CMK (cell line): ENCODE results near the gene NPC1L1.

Experiments
- DNase-seq: peaks from one replicate; pipeline ENCODE4 v3.0.0-alpha.2; 2010; ENCODE audit warnings: low read depth

NPC1L1 gene

GRCh38 chr7:44537442-44537841 is 3.7 kb downstream of the NPC1L1 start:
- no peak for DNase-seq

DNA sequence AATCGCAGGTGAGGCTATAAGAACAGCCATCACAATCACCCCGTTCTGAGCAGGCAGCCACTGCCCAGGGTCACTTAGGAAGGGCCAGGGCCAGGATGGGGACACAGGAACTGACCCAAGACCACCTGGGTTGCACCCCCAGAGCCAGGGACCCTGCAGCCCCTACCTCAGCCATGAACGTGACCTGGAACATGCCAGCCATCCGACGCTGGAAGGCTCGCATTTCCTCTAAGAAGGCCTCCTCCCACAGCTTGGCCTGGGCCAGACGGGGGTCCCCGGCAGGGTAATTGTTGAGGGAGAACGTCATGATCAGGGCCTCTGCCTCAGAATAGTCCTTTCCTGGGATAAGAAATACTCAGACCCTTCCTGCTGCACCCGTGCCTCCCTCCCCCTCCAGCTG is 5.0 kb downstream of the NPC1L1 start:
- no peak for DNase-seq

GRCh38 chr7:44535348-44536064 is 5.6 kb downstream of the NPC1L1 start:
- no peak for DNase-seq

DNA sequence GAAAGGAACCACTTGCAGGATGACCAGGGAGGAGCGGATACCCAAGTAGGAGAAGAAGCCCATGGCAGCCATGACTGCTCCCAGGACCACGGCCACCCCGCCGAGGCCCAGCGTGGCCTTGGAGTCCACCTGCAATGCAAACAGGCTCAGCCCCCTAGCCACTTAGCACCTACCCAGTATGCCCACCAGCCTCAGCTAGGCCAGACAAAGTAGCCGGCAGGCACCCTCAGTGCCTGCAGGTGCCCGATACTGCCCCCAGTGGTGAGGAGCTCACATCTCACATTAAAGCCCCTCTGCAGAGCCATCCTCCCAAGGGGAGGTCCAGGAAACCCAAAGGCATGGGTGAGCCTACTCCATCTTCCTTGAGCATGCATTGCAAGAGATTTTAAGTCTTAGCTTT is 6.6 kb downstream of the NPC1L1 start:
- peak; percentile 29 for DNase-seq

DNA sequence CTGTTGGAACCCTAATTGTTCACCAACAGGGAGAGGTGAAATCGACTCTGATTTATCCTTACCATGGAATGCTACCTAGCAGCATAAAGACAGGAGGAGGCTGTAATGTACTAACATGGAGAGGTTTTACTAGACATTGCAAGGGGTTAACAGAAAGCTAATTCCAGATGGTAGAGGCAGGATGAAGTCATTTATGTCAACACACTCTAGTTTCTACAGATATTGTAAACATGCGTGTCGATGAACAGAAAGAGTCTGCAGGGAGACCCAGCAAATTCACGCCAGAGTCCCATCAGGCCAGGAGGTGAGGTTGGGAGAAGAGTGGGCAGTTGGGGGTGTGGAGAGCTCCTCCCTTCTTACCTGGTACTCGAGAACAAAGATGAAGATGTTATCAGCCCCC is 7.0 kb downstream of the NPC1L1 start:
- no peak for DNase-seq

GRCh38 chr7:44533301-44534055 is 7.7 kb downstream of the NPC1L1 start:
- no peak for DNase-seq

DNA sequence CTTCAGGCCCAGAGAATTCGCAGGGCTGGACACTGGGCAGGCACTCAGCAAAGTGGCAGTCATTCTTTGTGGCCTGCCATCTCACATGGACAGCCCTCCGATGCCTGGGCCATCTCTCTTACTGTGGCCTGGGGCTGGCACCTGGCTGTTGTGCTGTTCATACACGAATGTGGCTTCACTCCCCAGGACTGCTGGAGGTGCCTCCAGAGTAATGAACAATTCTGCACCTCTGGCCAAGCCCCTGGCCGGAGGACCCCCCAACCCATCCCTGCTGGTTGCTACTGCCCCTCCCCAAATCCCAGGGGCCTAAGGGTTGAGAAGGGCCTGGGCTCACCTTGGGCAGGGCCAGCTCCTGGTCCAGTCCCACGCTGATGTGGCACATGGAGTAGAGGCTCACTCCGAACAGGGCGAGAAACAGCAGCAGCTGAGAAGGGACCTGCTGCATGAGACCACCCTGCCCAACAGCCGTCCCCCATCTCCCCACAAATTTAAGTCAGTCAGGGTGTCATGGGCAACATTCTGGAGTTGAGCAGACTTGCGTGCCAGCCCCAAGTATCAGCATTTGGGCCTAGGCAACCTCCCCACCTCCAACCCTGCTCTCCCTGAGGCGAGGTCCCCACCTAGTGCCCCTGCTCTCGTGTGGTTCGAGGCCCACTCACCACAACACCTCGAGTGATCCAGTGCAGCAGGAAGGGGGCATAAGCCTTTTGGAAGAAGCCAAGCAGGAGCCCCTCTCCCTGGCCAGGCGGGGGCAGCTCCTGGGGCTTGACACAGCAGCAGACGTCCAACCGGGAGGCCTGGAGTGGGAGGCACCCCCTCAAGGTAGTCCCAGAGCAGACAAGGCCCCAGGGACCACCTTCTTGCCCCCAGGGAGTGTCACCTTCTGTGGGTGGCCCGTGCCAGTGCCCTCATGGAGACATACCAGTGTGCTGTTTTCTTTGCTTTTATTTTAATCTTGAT is 9.4 kb downstream of the NPC1L1 start:
- no peak for DNase-seq

- no peak for DNase-seq
Observed at GRCh38 chr7:44530990-44531389, 10.1 kb downstream of the NPC1L1 start.

GRCh38 chr7:44524811-44525388 is 16.2 kb downstream of the NPC1L1 start:
- no peak for DNase-seq

- DNase-seq: no peak
Observed at GRCh38 chr7:44522315-44522714, 18.8 kb downstream of the NPC1L1 start.

DNA sequence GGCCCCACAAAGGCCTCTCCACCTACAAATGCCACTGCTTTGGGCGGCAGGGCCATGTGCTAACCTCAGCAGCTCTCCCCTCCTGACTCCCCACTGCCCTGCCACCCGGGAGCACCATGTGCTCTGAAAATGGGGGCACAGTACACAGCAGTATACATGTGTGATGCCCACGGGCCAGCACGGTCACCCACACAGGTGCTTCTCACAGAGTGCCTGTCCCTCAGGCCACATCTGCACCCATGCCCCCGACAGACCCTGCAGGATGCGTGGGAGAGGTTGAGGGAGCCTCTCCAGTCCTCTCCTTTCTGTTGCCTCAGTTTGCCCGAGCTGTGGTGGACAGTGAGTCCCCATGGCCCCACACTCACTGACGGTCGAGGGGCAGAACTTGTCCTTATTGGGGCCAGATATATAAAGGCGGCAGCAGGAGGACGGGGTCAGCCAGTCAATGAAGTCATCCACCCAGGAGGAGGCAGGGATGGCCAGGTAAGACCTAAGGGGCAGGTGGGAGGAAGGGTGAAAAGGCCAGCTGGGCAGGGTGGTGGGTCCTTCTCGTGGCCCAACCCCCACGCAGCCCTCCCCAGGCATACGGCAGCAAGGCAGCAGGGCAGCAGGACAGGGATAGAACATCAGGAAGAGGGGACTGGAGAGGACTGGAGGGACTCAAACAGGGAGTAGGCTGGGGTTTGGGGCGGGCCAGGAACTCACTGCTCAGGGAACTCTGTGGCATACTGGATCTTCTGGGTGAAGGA is 19.6 kb downstream of the NPC1L1 start:
- DNase-seq: no peak

- DNase-seq: no peak
Observed at GRCh38 chr7:44520574-44520973, 20.6 kb downstream of the NPC1L1 start.

- DNase-seq: no peak
Observed at GRCh38 chr7:44519546-44519945, 21.6 kb downstream of the NPC1L1 start.

DNA sequence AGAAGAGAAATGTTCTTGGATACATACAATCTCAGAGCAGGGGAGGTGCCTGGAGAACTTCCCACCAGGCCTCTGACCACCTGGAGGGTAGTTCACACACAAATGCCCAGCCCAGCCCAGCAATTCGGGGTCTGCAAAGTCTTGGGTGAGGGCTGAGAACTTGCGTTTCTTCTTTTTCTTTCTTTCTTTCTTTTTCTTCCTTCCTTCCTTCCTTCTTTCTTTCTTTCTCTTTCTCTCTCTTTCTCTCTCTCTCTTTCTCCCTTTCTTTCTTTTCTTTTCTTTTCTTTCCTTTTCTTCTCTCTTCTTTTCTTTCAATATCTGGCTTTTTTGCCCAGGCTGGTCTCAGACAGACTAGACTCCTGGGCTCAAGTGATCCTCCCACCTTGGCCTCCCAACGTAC is 22.4 kb downstream of the NPC1L1 start:
- DNase-seq: no peak

GRCh38 chr7:44517175-44517574 is 24.0 kb downstream of the NPC1L1 start:
- no peak for DNase-seq

- no peak for DNase-seq
Observed at GRCh38 chr7:44515590-44516268, 25.4 kb downstream of the NPC1L1 start.

DNA sequence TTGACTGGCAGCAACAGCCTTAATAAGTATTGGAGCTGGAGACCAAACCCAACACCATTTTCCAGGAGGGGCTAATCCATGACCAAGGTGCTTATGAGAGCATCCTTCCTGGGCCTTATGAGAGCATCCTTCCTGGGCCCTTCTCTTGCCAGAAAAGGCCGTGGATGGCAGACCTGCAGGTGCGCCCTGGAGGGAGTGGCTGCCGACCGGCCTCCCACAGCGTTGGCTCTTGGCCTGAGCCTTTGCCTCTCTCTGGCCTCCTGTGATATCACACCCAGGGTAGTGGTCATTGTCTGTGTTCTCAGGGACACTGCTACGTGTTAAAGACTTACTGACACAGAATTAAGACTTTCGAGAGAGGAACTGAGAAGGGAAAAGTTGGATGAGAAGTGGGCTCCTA is 28.4 kb downstream of the NPC1L1 start:
- no peak for DNase-seq

DNA sequence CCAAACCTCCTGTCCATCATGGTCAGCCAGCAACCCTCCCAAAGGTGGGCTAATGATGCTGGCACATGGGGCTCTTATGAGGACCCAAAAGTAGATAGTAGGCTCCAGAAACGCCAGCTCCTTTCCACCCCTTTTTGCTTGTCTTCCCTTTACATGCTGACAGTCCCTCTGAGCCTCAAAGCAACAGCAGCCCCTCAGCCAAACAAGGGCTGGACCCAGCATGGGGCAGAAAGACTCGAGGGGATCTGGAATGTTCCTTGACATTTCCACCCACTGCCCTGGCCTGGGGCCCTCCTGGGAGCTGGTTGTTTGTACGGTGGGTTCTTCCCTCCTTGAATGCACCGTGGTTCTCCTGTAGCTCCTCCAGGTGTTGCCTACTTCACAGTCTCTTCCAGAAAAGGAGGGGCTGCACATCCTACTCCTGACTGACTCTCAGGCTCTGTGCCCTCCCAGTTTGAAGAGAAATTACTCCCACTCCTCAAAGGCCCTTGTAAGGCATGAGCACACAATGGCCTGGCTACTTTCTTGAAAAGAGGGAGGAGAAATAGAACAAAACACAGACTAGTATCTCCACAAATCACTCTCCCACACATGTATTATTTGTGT is 29.2 kb downstream of the NPC1L1 start:
- no peak for DNase-seq

DNA sequence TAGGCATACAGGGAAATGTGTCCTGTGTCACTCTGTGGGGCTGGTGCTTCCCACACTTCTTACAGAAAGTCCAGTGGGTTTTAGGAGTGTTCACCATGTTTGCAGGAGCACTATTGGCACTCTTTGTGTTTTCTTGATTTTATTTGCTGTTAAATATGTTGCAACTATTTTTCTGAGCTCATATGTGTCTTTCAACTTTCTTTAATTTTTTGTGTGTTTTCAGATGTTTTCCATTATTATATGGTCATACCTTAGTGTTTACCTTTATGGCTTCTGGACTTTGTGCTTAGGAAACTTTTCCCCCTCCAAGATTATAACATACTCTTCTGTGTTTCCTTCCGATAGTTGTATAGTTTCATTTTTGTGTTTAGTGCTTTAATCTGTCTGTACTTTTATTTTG is 29.9 kb downstream of the NPC1L1 start:
- DNase-seq: no peak

DNA sequence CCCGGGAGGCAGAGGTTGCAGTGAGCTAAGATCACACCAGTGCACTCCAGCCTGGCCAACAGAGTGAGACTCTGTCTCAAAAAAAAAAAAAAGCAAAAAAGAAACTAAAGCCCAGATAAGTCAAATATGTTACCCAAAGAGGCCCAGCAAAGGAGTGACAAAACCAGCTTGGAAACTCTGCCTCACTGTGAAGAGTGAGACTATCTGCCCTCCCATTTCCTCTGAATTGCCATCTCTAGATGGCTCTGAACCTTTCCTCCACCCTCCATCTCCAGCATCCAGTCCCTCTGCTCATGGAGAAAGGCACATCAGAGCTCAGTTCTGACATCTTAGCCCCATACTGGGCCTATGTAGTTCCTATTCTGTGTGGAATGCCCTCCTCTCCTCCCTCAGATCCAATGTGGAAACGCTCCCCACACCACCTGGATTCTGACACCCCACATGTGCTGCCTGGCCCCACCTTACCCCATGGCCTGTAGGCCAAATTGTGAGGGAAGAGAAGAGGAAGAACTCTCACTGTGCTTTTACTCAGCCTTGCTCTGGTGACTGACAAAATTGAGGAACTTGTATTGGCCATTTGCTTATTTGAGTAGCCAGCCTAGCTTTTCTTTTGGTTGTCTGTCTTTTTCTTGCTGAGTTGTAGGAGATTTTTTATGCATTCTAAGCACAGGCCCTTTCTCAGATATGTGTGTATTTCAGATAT is 32.7 kb downstream of the NPC1L1 start:
- no peak for DNase-seq
